IMR-90 (cell line): Measurements from ENCODE around the gene UBTD1. TPM values are rescaled to one million over a fixed set of nuclear protein-coding genes. Genes with fewer than 3 reads are reported as not detected.

Source experiments
- ATAC-seq: fragments of 200-7000 bp; cut with Tn5 transposase; 2 replicates; pipeline ENCODE4 v1.9.1; 2020; ENCODE audit warnings: low read depth, mild to moderate bottlenecking, moderate library complexity
- BruUV-seq: library from RNA; stranded (reverse); fragments of 400-500 nt; replicated peaks from 2 replicates; lab custom pipeline; 2021; lab: Mats Ljungman, UMichigan
- CTCF ChIA-PET: fragments of 300-600 bp; formaldehyde crosslinking; extraction: SDS; loops from one replicate; lab custom pipeline; 2021; ENCODE audit warnings: antibody characterized with exemption; lab: Yijun Ruan, JAX
- POLR2A ChIA-PET: fragments of 300-600 bp; sonication (Branson Sonifier 250); formaldehyde crosslinking; loops from one replicate; lab custom pipeline; 2022; ENCODE audit warnings: antibody characterized with exemption; ENCODE audit not compliant: unreplicated experiment; lab: Charles Lee
- DNase-seq: peaks from one replicate; pipeline ENCODE4 v3.0.0; 2013
- H2AFZ ChIP-seq: replicated peaks from 2 replicates; pipeline ENCODE3; 2013; ENCODE audit warnings: low read length, mild to moderate bottlenecking; ENCODE audit not compliant: poor library complexity
- H2AK5ac ChIP-seq: 2 replicates; pipeline ENCODE4 v1.6.1; 2013; ENCODE audit warnings: low read depth, low read length, inconsistent platforms
- H2AK9ac ChIP-seq: replicated peaks from 2 replicates; pipeline ENCODE3; 2013; ENCODE audit warnings: mild to moderate bottlenecking, low read depth, low read length, moderate library complexity; ENCODE audit not compliant: poor library complexity
- H2BK120ac ChIP-seq: 2 replicates; pipeline ENCODE4 v1.6.1; 2013; ENCODE audit warnings: low read depth, low read length, inconsistent platforms
- H2BK15ac ChIP-seq: 3 replicates; pipeline ENCODE4 v1.6.1; 2013; ENCODE audit warnings: low read depth, low read length, inconsistent platforms
- H2BK20ac ChIP-seq: 2 replicates; pipeline ENCODE4 v1.6.1; 2013; ENCODE audit warnings: low read depth, mild to moderate bottlenecking, inconsistent platforms, low read length, moderate library complexity
- H2BK5ac ChIP-seq: 2 replicates; pipeline ENCODE4 v1.6.1; 2013; ENCODE audit warnings: mild to moderate bottlenecking, low read depth, low read length, inconsistent platforms; ENCODE audit not compliant: poor library complexity, severe bottlenecking
- H3K14ac ChIP-seq: replicated peaks from 2 replicates; pipeline ENCODE4 v1.6.1; 2013; ENCODE audit warnings: low read depth, low read length, inconsistent platforms
- H3K18ac ChIP-seq: 2 replicates; pipeline ENCODE4 v1.6.1; 2013; ENCODE audit warnings: low read depth, low read length, control low read depth
- H3K23ac ChIP-seq: 2 replicates; pipeline ENCODE4 v1.6.1; 2013; ENCODE audit warnings: low read depth, low read length, inconsistent platforms
- H3K27ac ChIP-seq: 2 replicates; pipeline ENCODE4 v1.5.1; 2013; ENCODE audit warnings: mild to moderate bottlenecking, control low read depth, low read length; ENCODE audit not compliant: insufficient read depth
- H3K27me3 ChIP-seq: 2 replicates; pipeline ENCODE4 v1.6.1; 2013; ENCODE audit warnings: low read length; ENCODE audit not compliant: control insufficient read depth, insufficient read depth
- H3K36me3 ChIP-seq: 2 replicates; pipeline ENCODE4 v1.6.1; 2013; ENCODE audit warnings: low read length, mixed read lengths; ENCODE audit not compliant: control insufficient read depth, insufficient read depth
- H3K4ac ChIP-seq: 2 replicates; pipeline ENCODE4 v1.6.1; 2013; ENCODE audit warnings: low read depth, low read length, inconsistent platforms
- H3K4me1 ChIP-seq: 2 replicates; pipeline ENCODE4 v1.6.1; 2013; ENCODE audit warnings: low read length, mixed read lengths; ENCODE audit not compliant: control insufficient read depth, insufficient read depth
- H3K4me2 ChIP-seq: 2 replicates; pipeline ENCODE4 v1.6.1; 2013; ENCODE audit warnings: low read depth, mild to moderate bottlenecking, control low read depth, low read length, moderate library complexity
- H3K4me3 ChIP-seq: 2 replicates; pipeline ENCODE4 v1.5.1; 2013; ENCODE audit warnings: low read depth, mild to moderate bottlenecking, control low read depth, low read length, moderate library complexity; ENCODE audit not compliant: insufficient read depth
- H3K56ac ChIP-seq: 2 replicates; pipeline ENCODE4 v1.6.1; 2013; ENCODE audit warnings: low read length, inconsistent platforms; ENCODE audit not compliant: insufficient read depth; ENCODE audit errors: extremely low read depth
- H3K79me1 ChIP-seq, 2 experiments: 2 replicates each; pipeline ENCODE4 v1.6.1; 2013; ENCODE audit warnings: low read length in 2 of 2, inconsistent platforms in 1 of 2, low read depth in 1 of 2
- H3K9ac ChIP-seq: 2 replicates; pipeline ENCODE4 v1.6.1; 2013; ENCODE audit warnings: low read depth, low read length, control low read depth
- H3K9me1 ChIP-seq: 2 replicates; pipeline ENCODE4 v1.6.1; 2013; ENCODE audit warnings: low read length, inconsistent platforms; ENCODE audit not compliant: insufficient read depth
- H3K9me3 ChIP-seq: 2 replicates; pipeline ENCODE4 v1.6.1; 2013; ENCODE audit warnings: low read length; ENCODE audit not compliant: control insufficient read depth, insufficient read depth
- H4K20me1 ChIP-seq: 2 replicates; pipeline ENCODE4 v1.6.1; 2013; ENCODE audit warnings: low read length, inconsistent platforms; ENCODE audit not compliant: insufficient read depth
- H4K5ac ChIP-seq: 2 replicates; pipeline ENCODE4 v1.6.1; 2013; ENCODE audit warnings: mild to moderate bottlenecking, low read depth, low read length, control low read depth
- H4K8ac ChIP-seq, 2 experiments: 2 replicates each; pipeline ENCODE4 v1.6.1; 2013; ENCODE audit warnings: low read depth in 2 of 2, low read length in 2 of 2, control low read depth in 1 of 2, inconsistent platforms in 1 of 2
- H4K91ac ChIP-seq: 2 replicates; pipeline ENCODE4 v1.6.1; 2013; ENCODE audit warnings: low read depth, low read length, inconsistent platforms; ENCODE audit not compliant: insufficient read depth
- CTCF ChIP-seq: conservative IDR thresholded peaks from 2 replicates; pipeline ENCODE4 v1.5.1; 2012; ENCODE audit warnings: mild to moderate bottlenecking, low read depth, low read length, improper control_type of control experiment
- RAD21 ChIP-seq: IDR thresholded peaks from 2 replicates; pipeline ENCODE4 v1.6.1; 2012; ENCODE audit warnings: low read length, improper control_type of control experiment
- USF2 ChIP-seq: fragments of 150-350 bp; IDR thresholded peaks from 2 replicates; pipeline ENCODE4 v1.6.1; 2017; ENCODE audit warnings: mild to moderate bottlenecking, antibody characterized with exemption, low read length, low read depth
- WGBS, 2 experiments: methylation state at CpG; one replicate each; pipeline versions ENCODE4 v1.1.5 to v1.1.7; 2013; ENCODE audit warnings: missing lambda C conversion rate in 2 of 2; ENCODE audit not compliant: insufficient read length in 1 of 2; ENCODE audit errors: extremely low coverage in 2 of 2; 5-methylcytosine and 5-hydroxymethylcytosine counted together
- dilution Hi-C: fragments of 300-500 bp; cut with HindIII; formaldehyde crosslinking; loops from one replicate; pipeline ENCODE4 v1.14.3; 2018; ENCODE audit warnings: low sequenced_read_pairs; ENCODE audit not compliant: unreplicated experiment
- in situ Hi-C: fragments of 300-500 bp; cut with MboI; formaldehyde crosslinking; loops from 3 replicates; pipeline ENCODE4 v1.14.3; 2019; ENCODE audit warnings: low sequenced_read_pairs, inconsistent platforms, mixed read lengths
- intact Hi-C: fragments of 100-400 bp; cut with micrococcal nuclease; formaldehyde crosslinking; loops from 2 replicates; pipeline ENCODE4 v1.10.0; 2022
- polyA plus RNA-seq, 3 experiments: library from polyadenylated mRNA; depleted of rRNA; stranded (reverse); fragments of >200 nt; gene quantifications; 2 replicates each; pipeline ENCODE4 v1.2.3, GENCODE V29; 2012; ENCODE audit warnings: low replicate concordance in 1 of 3
- total RNA-seq: library from RNA; depleted of rRNA; stranded (reverse); fragments of >200 nt; gene quantifications from 2 replicates; pipeline ENCODE4 v1.2.3, GENCODE V29; 2012

The UBTD1 gene
- total and polyA plus RNA-seq, 2 of the 4 experiments (the other 2 are of a cell fraction) = 21.9 to 44.9 TPM

GRCh38 chr10:97598407-97599271, 99.9 kb downstream of the UBTD1 start:
- no peak for ATAC-seq
- Histone ChIP-seq H3K9me1 (peaks cover 9% of the 10 kb centered on the region), H3K56ac (no peak overlapping the region), H3K27ac (no peak overlapping the region), H3K79me1 (no peaks in the 10 kb centered on the region), H2BK20ac (no peak overlapping the region), H3K9ac (no peak overlapping the region), H3K36me3 (no peaks in the 10 kb centered on the region), H3K9me3 (no peaks in the 10 kb centered on the region), H4K5ac (no peak overlapping the region), H3K4me1 (peaks cover 13% of the 10 kb centered on the region), H3K18ac (no peak overlapping the region), H4K20me1 (peaks cover 3% of the 10 kb centered on the region; the same call in 1 of the 2 replicates), H3K4me3 (no peak overlapping the region), H3K27me3 (no peaks in the 10 kb centered on the region), H3K14ac (no peak overlapping the region), H2AK9ac (no peak overlapping the region), H2AK5ac (0 out of 2 replicates have a peak overlapping the region, but pooled peaks have one; percentile 1), H2BK120ac (no peak overlapping the region), H4K8ac (no peak overlapping the region), H2BK15ac (no peak overlapping the region), H3K4me2 (no peak overlapping the region), H3K4ac (no peak overlapping the region), H3K23ac (no peak overlapping the region), H2AFZ (no peak overlapping the region), H2BK5ac (no peak overlapping the region), H4K91ac (no peak overlapping the region)
- CTCF ChIA-PET = interaction anchor here (0.5 kb wide), 1 partner anchor 1369 kb away, joined by 3 read pairs; no protein-coding TSS in a partner anchor
- POLR2A ChIA-PET = no interaction called here
- in situ Hi-C loops = no loop called here
- 100% methylated on average over 3 of the region's 19 CpGs; no CpG with 5 or more reads in 1 of the 2 experiments for WGBS, 2 experiments
- dilution Hi-C loops = no loop called here
- no peak for DNase-seq
- TF ChIP-seq USF2 (no peak), CTCF (no peak), RAD21 (no peak)
- intact Hi-C loops = no loop called here
- BruUV-seq = no TSS peak
